ENCODE results near the gene EFNB2.

The EFNB2 gene

DNA sequence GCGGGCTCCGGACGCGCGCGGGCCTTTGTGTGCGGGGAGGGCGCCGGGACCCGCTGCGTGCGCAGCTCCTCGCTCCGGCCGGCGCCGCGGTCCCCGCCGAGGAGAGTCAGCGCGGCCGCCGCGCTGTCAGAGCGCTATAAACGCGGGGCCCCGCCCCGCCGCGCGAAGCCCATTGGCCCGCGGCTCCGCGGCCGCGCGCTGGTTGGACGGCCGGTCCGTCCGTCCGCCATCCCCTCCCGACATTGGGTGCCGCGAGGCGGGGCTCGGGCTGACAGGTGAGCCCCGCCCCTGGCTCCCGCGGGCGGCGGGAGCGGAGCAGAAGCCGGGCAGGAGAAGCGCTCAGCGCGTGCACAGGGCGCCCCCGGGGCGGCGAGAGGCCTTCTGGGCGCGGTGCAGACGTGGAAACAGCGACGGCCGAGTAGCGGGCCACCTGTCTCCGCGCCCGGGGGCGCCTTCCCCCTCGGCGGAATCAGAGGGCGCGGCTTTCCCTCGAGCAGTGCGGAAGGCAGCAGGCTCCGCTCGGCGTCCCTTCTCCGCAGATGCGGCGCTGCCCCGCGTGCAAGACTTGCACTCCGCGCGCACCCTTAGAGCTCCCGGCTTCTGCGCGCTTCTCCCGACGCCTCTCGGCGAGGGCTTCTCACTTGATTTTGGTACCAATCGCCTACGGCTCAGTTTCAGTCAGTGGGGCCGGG lies at the start of gene EFNB2:
Gene EFNB2, minus strand, starts transcription at position 111 of the 692 bp plus-strand sequence. CDS start 698 bp downstream, outside the sequence.
- peak; percentile 85 for DNase-seq (ENCODE audit: low spot score)

GRCh38 chr13:106581225-106581624 lies 45.8 kb upstream of the EFNB2 start:
- DNase-seq (ENCODE audit: low spot score) = no peak

- DNase-seq (ENCODE audit: low spot score) = no peak
These were observed 40.4 kb upstream of the EFNB2 start for GRCh38 chr13:106575896-106576295.

GRCh38 chr13:106573868-106574267 lies 38.4 kb upstream of the EFNB2 start:
- no peak for DNase-seq (ENCODE audit: low spot score)

DNA sequence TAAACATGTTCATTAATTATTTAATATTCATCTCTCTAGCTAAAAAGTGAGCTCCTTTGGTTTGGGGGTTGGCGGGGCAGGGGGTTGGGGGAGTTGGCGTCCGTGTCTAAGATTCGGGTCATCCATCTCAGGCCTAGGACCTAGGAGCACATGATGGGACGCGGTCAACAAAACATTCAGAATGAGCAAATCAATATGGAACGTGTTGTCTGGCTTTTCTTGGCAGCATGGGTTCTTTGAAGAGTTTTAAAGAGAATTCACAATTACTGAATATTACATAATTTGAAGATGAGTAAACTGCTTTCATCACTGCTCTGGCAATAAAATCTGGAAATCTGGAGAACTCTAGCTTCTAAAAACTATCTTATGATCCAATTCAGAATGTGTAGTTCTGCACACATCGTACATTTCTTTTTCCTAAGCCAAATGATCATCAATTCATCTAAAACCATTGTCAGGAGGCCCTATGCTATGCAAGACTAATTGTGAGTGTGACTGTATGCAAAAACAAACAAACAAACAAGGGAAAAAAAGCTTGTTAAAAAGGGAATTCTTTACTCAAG lies 37.9 kb upstream of the EFNB2 start:
- DNase-seq (ENCODE audit: low spot score) = no peak

DNA sequence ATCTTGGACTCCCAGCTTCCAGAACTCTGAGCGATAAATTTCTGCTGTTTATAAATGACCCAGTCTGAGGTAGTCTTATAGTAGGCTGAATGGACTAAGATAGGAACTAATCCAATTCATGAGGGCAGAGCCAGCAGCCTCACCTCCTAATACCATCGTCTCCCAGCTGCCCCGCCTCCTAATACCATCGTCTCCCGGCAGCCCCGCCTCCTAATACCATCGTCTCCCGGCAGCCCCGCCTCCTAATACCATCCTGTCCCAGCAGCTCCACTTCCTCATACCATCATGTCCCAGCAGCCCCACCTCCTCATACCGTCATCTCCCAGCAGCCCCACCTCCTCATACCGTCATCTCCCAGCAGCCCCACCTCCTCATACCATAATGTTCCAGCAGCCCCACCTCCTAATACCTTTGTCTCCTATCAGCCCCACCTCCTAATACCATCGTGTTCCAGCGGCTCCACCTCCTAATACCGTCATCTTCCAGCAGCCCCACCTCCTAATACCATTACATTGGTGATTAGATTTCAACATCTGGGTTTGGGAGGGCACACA lies 34.9 kb upstream of the EFNB2 start:
- DNase-seq (ENCODE audit: low spot score) = no peak

- DNase-seq (ENCODE audit: low spot score) = no peak
These were observed 34.0 kb upstream of the EFNB2 start for GRCh38 chr13:106569233-106570095.

GRCh38 chr13:106568299-106569003 lies 33.0 kb upstream of the EFNB2 start:
- no peak for DNase-seq (ENCODE audit: low spot score)

DNA sequence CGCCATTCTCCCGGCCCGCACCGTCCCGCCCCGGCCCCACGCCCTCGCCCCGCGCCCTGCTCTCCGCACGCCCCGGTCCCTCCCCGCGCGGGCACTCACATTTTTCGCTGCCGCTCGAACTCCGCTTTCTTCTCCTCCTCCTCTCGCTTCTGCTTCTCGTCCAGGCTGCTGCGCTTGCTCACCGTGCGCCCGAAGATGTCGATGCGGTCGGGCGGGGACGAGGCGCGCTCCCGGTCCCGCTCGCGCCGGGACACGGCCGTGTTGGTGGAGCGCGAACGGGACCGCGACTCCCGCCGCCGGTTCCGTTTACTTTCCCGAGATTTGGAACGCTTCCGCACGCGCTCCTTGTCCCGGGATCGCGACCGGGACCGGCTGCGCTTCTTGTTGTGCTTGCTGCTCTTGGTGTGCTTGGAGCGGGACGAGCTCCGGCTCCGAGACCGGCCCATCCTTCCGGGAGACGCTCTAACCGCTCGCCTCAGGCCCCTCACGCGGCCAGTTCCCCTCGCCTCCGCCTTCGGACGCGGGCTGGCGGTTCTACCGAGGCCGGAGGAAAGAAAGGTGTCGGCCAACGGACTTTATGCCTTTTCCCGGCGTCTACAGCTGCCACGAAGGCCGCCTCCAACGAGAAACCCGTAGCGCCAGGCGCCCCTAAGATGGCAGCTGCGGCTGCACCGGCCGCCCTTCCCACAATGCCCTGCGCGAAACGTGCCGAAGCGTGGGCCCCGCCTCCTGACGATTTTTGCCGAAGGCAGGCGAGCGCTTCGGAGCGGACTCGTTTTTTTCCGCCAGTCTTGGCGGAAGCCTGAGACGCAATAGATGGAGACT lies 32.2 kb upstream of the EFNB2 start, which contains the start of gene ARGLU1:
Gene ARGLU1, minus strand, starts transcription at position 664 of the 825 bp plus-strand sequence. Its CDS starts 218 bp downstream, at position 446.
- DNase-seq (ENCODE audit: low spot score) = peak; percentile 96

GRCh38 chr13:106566641-106567473 lies 31.4 kb upstream of the EFNB2 start:
- peak; percentile 51 for DNase-seq (ENCODE audit: low spot score)

DNA sequence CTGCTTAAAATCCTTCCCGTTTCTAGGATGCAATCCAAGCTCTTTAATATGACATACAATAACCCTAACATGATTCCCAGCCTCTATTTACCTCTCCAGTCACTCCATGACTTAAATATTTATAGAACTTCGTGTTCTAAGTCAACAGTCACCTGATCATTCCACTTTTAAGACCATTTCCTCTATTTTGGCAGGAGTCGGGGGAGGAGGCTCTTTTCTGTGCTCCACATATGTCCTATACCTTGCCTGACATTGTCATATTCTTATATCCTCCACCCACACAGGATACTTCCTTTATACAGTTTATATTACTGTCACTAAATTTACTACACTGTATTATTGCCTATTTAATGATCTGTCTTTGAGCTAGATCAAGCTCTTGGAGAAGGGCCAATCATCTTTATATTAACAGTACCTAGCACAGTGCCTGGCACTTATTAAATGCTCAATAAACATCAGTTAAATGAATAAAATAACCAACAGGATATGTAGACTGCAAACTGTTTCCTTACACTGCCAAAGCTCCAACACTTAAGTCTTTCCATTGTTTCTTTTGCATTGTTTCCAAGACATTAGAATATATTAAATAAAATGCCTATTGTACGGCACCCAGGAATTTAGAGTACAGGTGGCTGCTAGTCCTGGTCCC lies 29.8 kb upstream of the EFNB2 start:
- DNase-seq (ENCODE audit: low spot score) = no peak

DNA sequence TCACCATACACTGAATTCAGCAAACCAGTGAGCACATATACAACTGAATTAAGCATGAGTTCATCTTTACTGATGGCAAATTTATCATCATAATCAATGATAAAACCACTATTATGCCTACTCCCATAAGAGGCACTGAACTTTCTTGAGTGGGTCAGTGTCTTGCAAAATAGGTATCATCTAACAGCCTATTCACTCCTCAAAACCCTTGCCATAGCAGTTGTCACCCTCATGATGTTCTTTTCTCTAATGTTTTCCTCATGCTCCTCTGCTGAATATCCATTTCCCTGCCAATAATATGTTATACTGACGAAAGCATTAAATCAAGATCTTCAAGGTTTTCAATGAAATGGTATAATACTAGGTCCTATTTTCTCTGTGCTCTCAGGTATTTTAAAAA lies 26.8 kb upstream of the EFNB2 start:
- no peak for DNase-seq (ENCODE audit: low spot score)

DNA sequence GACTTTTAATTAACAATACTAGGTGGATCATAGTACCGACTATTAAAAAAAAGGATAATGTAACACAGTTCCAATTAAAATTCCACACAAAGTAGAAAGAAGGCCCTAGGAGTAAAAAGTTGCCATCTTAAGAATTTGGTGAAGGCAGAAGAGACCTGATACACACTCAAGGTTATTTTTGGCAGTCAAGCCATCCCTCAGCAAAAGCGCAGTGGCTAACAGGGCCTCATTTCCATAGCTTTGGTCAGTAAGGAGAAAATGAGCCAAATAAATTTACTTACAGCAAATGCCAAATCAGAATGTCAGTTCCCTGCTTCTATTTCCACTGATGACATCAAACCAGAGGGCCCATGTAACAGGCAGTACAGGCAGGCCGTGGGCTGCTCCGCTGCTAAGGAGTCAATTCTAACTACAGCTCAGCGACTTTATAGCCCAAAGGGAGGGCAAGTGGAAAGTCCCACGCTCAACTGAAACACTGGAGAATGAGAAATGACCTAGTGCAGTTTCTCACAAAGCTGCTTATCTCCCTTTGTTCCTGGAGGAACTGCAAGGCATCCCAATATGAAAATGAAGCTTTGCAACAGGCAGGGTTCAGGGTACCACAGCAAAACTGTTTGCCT lies 26.2 kb upstream of the EFNB2 start:
- DNase-seq (ENCODE audit: low spot score) = no peak

- DNase-seq (ENCODE audit: low spot score) = no peak
These were observed 25.4 kb upstream of the EFNB2 start for GRCh38 chr13:106560821-106561220.

- DNase-seq (ENCODE audit: low spot score) = no peak
These were observed 23.1 kb upstream of the EFNB2 start for GRCh38 chr13:106558527-106558926.

GRCh38 chr13:106555631-106556328 lies 20.3 kb upstream of the EFNB2 start:
- DNase-seq (ENCODE audit: low spot score) = no peak

GRCh38 chr13:106551751-106552150 lies 16.3 kb upstream of the EFNB2 start:
- no peak for DNase-seq (ENCODE audit: low spot score)

GRCh38 chr13:106551350-106551749 lies 15.9 kb upstream of the EFNB2 start:
- DNase-seq (ENCODE audit: low spot score) = no peak
